Fibroblast of lung (primary cell): ENCODE results near the gene SLC35E4.

Experiments used
- CTCF ChIP-seq, 2 donors: IDR thresholded peaks in 1 of 2; conservative IDR thresholded peaks in 1 of 2; 1 replicate in 1 of 2; 2 replicates in 1 of 2; pipeline ENCODE4 v1.5.1; 2011 to 2012; ENCODE audit warnings: low read length in 2 of 2, control low read depth in 1 of 2, inconsistent platforms in 1 of 2, low read depth in 1 of 2, mild to moderate bottlenecking in 1 of 2
- EZH2 ChIP-seq: IDR thresholded peaks from 2 replicates; pipeline ENCODE4 v1.5.1; 2012; ENCODE audit warnings: low read length, control low read depth, mild to moderate bottlenecking; ENCODE audit errors: missing control alignments

DNA sequence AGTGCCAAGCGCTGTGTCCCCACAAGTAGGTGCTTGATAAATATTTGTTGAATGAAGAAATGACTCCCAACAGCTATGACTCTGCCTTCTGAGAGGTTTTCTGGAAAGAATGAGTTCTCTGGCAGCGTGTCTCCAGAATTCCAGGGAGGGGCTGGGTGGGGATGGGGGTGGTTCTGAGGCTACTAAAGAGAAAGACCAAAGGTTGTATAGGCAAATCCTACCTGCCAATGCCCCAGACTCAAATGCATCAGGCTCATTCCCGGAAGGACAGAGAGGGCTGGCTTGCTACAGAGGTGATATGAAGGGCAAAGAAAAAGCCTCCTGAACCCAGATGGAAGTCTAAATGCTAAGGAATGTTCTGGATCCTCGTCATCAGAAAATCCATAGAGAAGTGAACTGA lies 30.2 kb downstream of the SLC35E4 start:
- TF ChIP-seq CTCF (conservative IDR thresholded peaks at IDR 0.05 in 1 of 2, IDR thresholded peaks at IDR 0.05 in 1 of 2; ENCODE audit: low read depth in 1 of 2, low read length in 2 of 2) = no peak
- TF ChIP-seq EZH2 = no peak
